GM12865 (cell line): Measurements from ENCODE around the gene RFX7.

ENCODE experiments used
- DNase-seq: peaks from one replicate; pipeline ENCODE4 v3.0.0; 2010; ENCODE audit warnings: low read depth
- H3K4me3 ChIP-seq: 2 replicates; pipeline ENCODE4 v1.5.1; 2011; ENCODE audit warnings: mild to moderate bottlenecking, low read depth, low read length, control low read depth
- CTCF ChIP-seq: IDR thresholded peaks from 2 replicates; pipeline ENCODE4 v1.5.1; 2011; ENCODE audit warnings: low read length, control low read depth, low read depth, inconsistent platforms; ENCODE audit not compliant: insufficient read depth; ENCODE audit errors: missing control alignments

The RFX7 gene

GRCh38 chr15:56242576-56243162 lies 1.0 kb downstream of the RFX7 start:
- peak overlapping the region; percentile 73 for H3K4me3 ChIP-seq
- TF ChIP-seq CTCF = no peak
- DNase-seq = no peak

- H3K4me3 ChIP-seq = peak overlapping the region; percentile 73
- no peak for TF ChIP-seq CTCF
- DNase-seq = peak; percentile 21
These were observed 2.1 kb downstream of the RFX7 start for GRCh38 chr15:56241374-56242105.

GRCh38 chr15:56240390-56240789 lies 3.3 kb downstream of the RFX7 start:
- 0 out of 2 replicates have a peak overlapping the region, but pooled peaks have one; percentile 8 for H3K4me3 ChIP-seq
- DNase-seq = no peak
- TF ChIP-seq CTCF = no peak

GRCh38 chr15:56236197-56236596 lies 7.5 kb downstream of the RFX7 start:
- H3K4me3 ChIP-seq = no peak overlapping the region
- TF ChIP-seq CTCF = no peak
- no peak for DNase-seq

- no peak for TF ChIP-seq CTCF
- H3K4me3 ChIP-seq = no peak overlapping the region
- no peak for DNase-seq
These were observed 8.9 kb downstream of the RFX7 start for GRCh38 chr15:56234804-56235203.

GRCh38 chr15:56233549-56233948 lies 10.1 kb downstream of the RFX7 start:
- no peak overlapping the region for H3K4me3 ChIP-seq
- DNase-seq = no peak
- no peak for TF ChIP-seq CTCF
